ENCODE results near the gene CCDC88C.
"Not testable (repeated sequence)": the region's sequence is repeated elsewhere in the genome, so short reads cannot be mapped to it uniquely, and the experiment has no call there.

The CCDC88C gene

GRCh38 chr14:91409928-91410718 lies 7.5 kb downstream of the CCDC88C start:
- Histone ChIP-seq H3K27ac (no peak overlapping the region), H3K4me3 (ENCODE audit: low read depth, low read length) (no peak overlapping the region), H3K4me1 (peaks cover 16% of the 10 kb centered on the region)

GRCh38 chr14:91409240-91409639 lies 8.4 kb downstream of the CCDC88C start:
- not testable (repeated sequence) for H3K36me3 ChIP-seq (ENCODE audit: control insufficient read depth, insufficient read depth, low read length); H2AFZ ChIP-seq; H3K4me2 ChIP-seq (ENCODE audit: low read length); H3K9me3 ChIP-seq (ENCODE audit: control insufficient read depth, low read length); H3K27me3 ChIP-seq (ENCODE audit: control insufficient read depth, insufficient read depth, low read length); H3K9ac ChIP-seq; H3K4me3 ChIP-seq (ENCODE audit: low read depth, low read length); H3K27ac ChIP-seq
- H3K79me2 ChIP-seq = peaks cover 51% of the 10 kb centered on the region
- H3K4me1 ChIP-seq = peaks cover 16% of the 10 kb centered on the region

More at GRCh38 chr14:91409928-91410718, 7.5 kb downstream of the CCDC88C start:
- no peak overlapping the region for H2AFZ ChIP-seq
- H3K79me2 ChIP-seq = peaks cover 46% of the 10 kb centered on the region
- no peak for TF ChIP-seq CTCF (IDR thresholded peaks at IDR 0.05)
- no peaks in the 10 kb centered on the region for H3K9me3 ChIP-seq (ENCODE audit: control insufficient read depth, low read length)
- no peak overlapping the region for H3K4me2 ChIP-seq (ENCODE audit: low read length)
- H3K36me3 ChIP-seq (ENCODE audit: control insufficient read depth, insufficient read depth, low read length) = no peaks in the 10 kb centered on the region
- no peaks in the 10 kb centered on the region for H3K27me3 ChIP-seq (ENCODE audit: control insufficient read depth, insufficient read depth, low read length)
- H3K9ac ChIP-seq = no peak overlapping the region

- Histone ChIP-seq H3K4me2 (ENCODE audit: low read length) (no peak overlapping the region), H3K9me3 (ENCODE audit: control insufficient read depth, low read length) (no peaks in the 10 kb centered on the region), H3K9ac (no peak overlapping the region), H3K27me3 (ENCODE audit: control insufficient read depth, insufficient read depth, low read length) (no peaks in the 10 kb centered on the region), H3K79me2 (peaks cover 53% of the 10 kb centered on the region), H2AFZ (no peak overlapping the region), H3K36me3 (ENCODE audit: control insufficient read depth, insufficient read depth, low read length) (no peaks in the 10 kb centered on the region), H3K27ac (no peak overlapping the region), H3K4me3 (ENCODE audit: low read depth, low read length) (no peak overlapping the region), H3K4me1 (peaks cover 11% of the 10 kb centered on the region)
- TF ChIP-seq CTCF (IDR thresholded peaks at IDR 0.05) = no peak
Measured at GRCh38 chr14:91406982-91407381, 10.6 kb downstream of the CCDC88C start.

- Histone ChIP-seq H2AFZ (no peak overlapping the region), H3K79me2 (peaks cover 52% of the 10 kb centered on the region), H3K4me3 (ENCODE audit: low read depth, low read length) (no peak overlapping the region), H3K9ac (no peak overlapping the region), H3K36me3 (ENCODE audit: control insufficient read depth, insufficient read depth, low read length) (no peaks in the 10 kb centered on the region), H3K27ac (no peak overlapping the region), H3K4me1 (peaks cover 11% of the 10 kb centered on the region), H3K27me3 (ENCODE audit: control insufficient read depth, insufficient read depth, low read length) (no peaks in the 10 kb centered on the region), H3K4me2 (ENCODE audit: low read length) (no peak overlapping the region), H3K9me3 (ENCODE audit: control insufficient read depth, low read length) (no peaks in the 10 kb centered on the region)
- TF ChIP-seq CTCF (IDR thresholded peaks at IDR 0.05) = no peak
Measured at GRCh38 chr14:91406451-91406850, 11.2 kb downstream of the CCDC88C start.

- no peak overlapping the region for H3K4me2 ChIP-seq (ENCODE audit: low read length)
- H3K9ac ChIP-seq = no peak overlapping the region
- H3K79me2 ChIP-seq = peaks cover 47% of the 10 kb centered on the region
- no peaks in the 10 kb centered on the region for H3K9me3 ChIP-seq (ENCODE audit: control insufficient read depth, low read length)
- H2AFZ ChIP-seq = no peak overlapping the region
- no peaks in the 10 kb centered on the region for H3K36me3 ChIP-seq (ENCODE audit: control insufficient read depth, insufficient read depth, low read length)
- H3K4me1 ChIP-seq = peaks cover 11% of the 10 kb centered on the region
- no peak for TF ChIP-seq CTCF (IDR thresholded peaks at IDR 0.05)
- H3K27ac ChIP-seq = no peak overlapping the region
- H3K4me3 ChIP-seq (ENCODE audit: low read depth, low read length) = no peak overlapping the region
- H3K27me3 ChIP-seq (ENCODE audit: control insufficient read depth, insufficient read depth, low read length) = no peaks in the 10 kb centered on the region
Measured at GRCh38 chr14:91405724-91406435, 11.7 kb downstream of the CCDC88C start.

All from parathyroid adenoma (tissue), 2 donors.